Heart left ventricle (tissue), 13 donors: ENCODE measurements around the gene TTC21B.

ENCODE experiments used
- CTCF ChIP-seq, 12 donors: fragments of 200-600 bp; sonication (generic) in 4 of 12; IDR thresholded peaks; one replicate each; pipeline versions ENCODE4 v1.5.0 to v1.8.0; 2018 to 2022; ENCODE audit warnings: antibody characterized with exemption in 12 of 12, mild to moderate bottlenecking in 5 of 12
- POLR2A ChIP-seq, 2 donors: fragments of 450-650 bp; IDR thresholded peaks; one replicate each; pipeline ENCODE4 v1.6.1; 2017; ENCODE audit warnings: antibody characterized with exemption in 2 of 2, mild to moderate bottlenecking in 2 of 2, moderate library complexity in 2 of 2
- donor health status: ischemic (EF 13 %, LVEDD 7.1; RV severe dilation, severe dysfunction).
- donor health status: DM: no; HTN: yes; CAD: no.
- donor health status: DM: no; HTN: no; CAD: no.
- donor health status: ischemic (EF 25% LVEDD 6.9; RV normal size, moderate dysfunction).
- donor health status: ischemic (EF 25% LVEDD 5.7; RV mildly dilated, moderate dysfunction).
- donor health status: ischemic (EF 35%, LVEDD 5.7; RV mildly dilated, moderate dysfunction).
- donor health status: nonischemic (EF 11% LVEDD 7.7; RV severe dilation, severe dysfunction).
- donor health status: DM: yes; HTN: yes; CAD: no.
- donor health status: PGD.
- donor health status: ischemic (EF 29% LVEDD 5.4; RV normal size, mild dysfunction).
- donor health status: nonischemic (EF 23%, LVEDD 6.1; RV moderate dilation, normal function).

GRCh38 chr2:165970663-165971062, 17.1 kb upstream of the TTC21B start:
- TF ChIP-seq CTCF (IDR thresholded peaks at IDR 0.05): no peak
- TF ChIP-seq POLR2A (IDR thresholded peaks at IDR 0.05): no peak
